Measurements from ENCODE around the gene POLR3E. TPM values are rescaled to one million over a fixed set of nuclear protein-coding genes. Genes with fewer than 3 reads are reported as not detected.
"Not testable (repeated sequence)": the region's sequence is repeated elsewhere in the genome, so short reads cannot be mapped to it uniquely, and the experiment has no call there.

The POLR3E gene
- total RNA-seq, 1 experiment from 2014 or later, result 103 TPM

DNA sequence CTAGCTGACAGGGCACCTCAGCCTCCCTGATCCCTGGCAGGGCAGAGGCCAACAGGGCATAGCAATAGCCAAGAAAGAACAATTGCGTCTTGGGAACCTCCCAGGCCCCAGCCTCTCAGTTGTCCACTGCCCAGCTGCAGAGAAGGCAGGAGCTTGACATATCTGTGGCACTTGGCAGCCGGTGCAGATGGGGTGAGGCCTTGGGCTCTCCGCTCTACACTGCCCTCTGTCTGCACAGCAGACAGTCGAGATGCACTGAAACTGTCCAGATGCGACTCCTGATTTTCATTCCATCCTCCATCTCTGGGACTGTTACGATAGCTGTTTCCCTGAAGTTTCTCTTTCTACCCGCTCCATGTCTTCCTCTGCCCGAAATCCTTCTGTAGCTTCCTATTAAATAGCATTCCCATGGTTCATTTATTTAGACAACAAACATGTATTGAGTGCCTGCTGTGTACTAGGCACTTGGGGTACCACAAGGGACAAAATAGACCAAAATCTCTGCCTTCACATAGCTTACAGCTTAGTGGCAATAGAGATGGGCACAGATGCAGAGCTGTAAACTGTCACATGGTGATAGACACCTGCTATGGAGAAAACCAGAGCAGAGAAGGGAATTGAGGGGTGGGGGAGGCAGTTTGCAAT is 3.3 kb downstream of the POLR3E start:
- Mint-ChIP-seq H3K27ac (peak overlapping the region in 2 of 3 experiments; percentile 1 to 49; a peak in 2 of 7 replicates), H3K4me1 (peaks cover 14 to 21% of the 10 kb centered on the region in 2 experiments), H3K9me3 (no peaks in the 10 kb centered on the region; a peak in 1 of 5 replicates), H3K36me3 (ENCODE audit: insufficient read depth in 1 of 3, low read depth in 3 of 3) (peaks cover 26 to 48% (median 34%) of the 10 kb centered on the region in 3 experiments), H3K4me3 (no peak overlapping the region; a peak in 1 of 5 replicates), H3K27me3 (ENCODE audit: low read depth) (peaks cover 2% of the 10 kb centered on the region; the same call in 1 of the 2 replicates)
- H2AFZ ChIP-seq (ENCODE audit: low read length), result no peak overlapping the region
- H3K27me3 ChIP-seq (ENCODE audit: insufficient read depth, low read length), result no peaks in the 10 kb centered on the region
- no peak overlapping the region for H3K56ac ChIP-seq (ENCODE audit: insufficient read length, low read depth, low read length)
- H4K8ac ChIP-seq (replicated peaks; ENCODE audit: insufficient read length, low read depth, low read length), result no peak overlapping the region
- no peak overlapping the region for H3K27ac ChIP-seq (ENCODE audit: insufficient read length, low read depth, low read length)
- no CpG with 5 or more reads among the region's 8 CpGs for WGBS (ENCODE audit: extremely low coverage, insufficient read length, low lambda C conversion rate)
- no peak overlapping the region for H2AK5ac ChIP-seq (ENCODE audit: insufficient read length, low read length)
- no peak overlapping the region for H3K18ac ChIP-seq (ENCODE audit: insufficient read length, low read depth, low read length)
- H3K4ac ChIP-seq (ENCODE audit: low read depth, low read length), result no peak overlapping the region
- no peak overlapping the region for H3K23ac ChIP-seq (ENCODE audit: insufficient read length, low read depth, low read length)
- no peaks in the 10 kb centered on the region for H3K9me3 ChIP-seq (ENCODE audit: control insufficient read depth, low read depth, low read length)
- H3K14ac ChIP-seq (ENCODE audit: insufficient read depth, low read length), result no peak overlapping the region
- H4K5ac ChIP-seq (ENCODE audit: insufficient read length, low read depth, low read length), result no peak overlapping the region
- H3K4me1 ChIP-seq (ENCODE audit: insufficient read depth, low read length), result no peaks in the 10 kb centered on the region
- H4K91ac ChIP-seq (ENCODE audit: insufficient read length, low read depth, low read length), result no peak overlapping the region
- no peak overlapping the region for H3K9ac ChIP-seq (ENCODE audit: extremely low read depth, insufficient read length, low read length)
- TF ChIP-seq, protein P1, sequence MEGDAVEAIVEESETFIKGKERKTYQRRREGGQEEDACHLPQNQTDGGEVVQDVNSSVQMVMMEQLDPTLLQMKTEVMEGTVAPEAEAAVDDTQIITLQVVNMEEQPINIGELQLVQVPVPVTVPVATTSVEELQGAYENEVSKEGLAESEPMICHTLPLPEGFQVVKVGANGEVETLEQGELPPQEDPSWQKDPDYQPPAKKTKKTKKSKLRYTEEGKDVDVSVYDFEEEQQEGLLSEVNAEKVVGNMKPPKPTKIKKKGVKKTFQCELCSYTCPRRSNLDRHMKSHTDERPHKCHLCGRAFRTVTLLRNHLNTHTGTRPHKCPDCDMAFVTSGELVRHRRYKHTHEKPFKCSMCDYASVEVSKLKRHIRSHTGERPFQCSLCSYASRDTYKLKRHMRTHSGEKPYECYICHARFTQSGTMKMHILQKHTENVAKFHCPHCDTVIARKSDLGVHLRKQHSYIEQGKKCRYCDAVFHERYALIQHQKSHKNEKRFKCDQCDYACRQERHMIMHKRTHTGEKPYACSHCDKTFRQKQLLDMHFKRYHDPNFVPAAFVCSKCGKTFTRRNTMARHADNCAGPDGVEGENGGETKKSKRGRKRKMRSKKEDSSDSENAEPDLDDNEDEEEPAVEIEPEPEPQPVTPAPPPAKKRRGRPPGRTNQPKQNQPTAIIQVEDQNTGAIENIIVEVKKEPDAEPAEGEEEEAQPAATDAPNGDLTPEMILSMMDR (conservative IDR thresholded peaks at IDR 0.05), result peak; percentile 70
- H3K79me1 ChIP-seq (ENCODE audit: insufficient read depth, low read depth, low read length, poor library complexity, severe bottlenecking), result peaks cover 3% of the 10 kb centered on the region
- H4K20me1 ChIP-seq (ENCODE audit: control insufficient read depth, insufficient read depth, insufficient read length), result peaks cover 3% of the 10 kb centered on the region
- no peak overlapping the region for H3K4me2 ChIP-seq (ENCODE audit: insufficient read depth, insufficient read length, low read length)
- no peak overlapping the region for H3T11ph ChIP-seq (ENCODE audit: low read length)
- no peak overlapping the region for H2BK15ac ChIP-seq (ENCODE audit: low read depth, low read length)
- peaks cover 13% of the 10 kb centered on the region; the same call in 1 of the 2 replicates for H3K79me2 ChIP-seq (ENCODE audit: insufficient read depth, low read length)
- H3K23me2 ChIP-seq (ENCODE audit: insufficient read length, low read depth, low read length, poor library complexity, severe bottlenecking), result peaks cover 5% of the 10 kb centered on the region
- DNase-seq, result peak; percentile 68
- no peak overlapping the region for H2BK20ac ChIP-seq (ENCODE audit: low read depth, low read length, poor library complexity, severe bottlenecking)
- no peak overlapping the region for H2BK5ac ChIP-seq (ENCODE audit: insufficient read length, low read length)
- no peak overlapping the region for H2BK120ac ChIP-seq (ENCODE audit: low read depth, low read length, poor library complexity, severe bottlenecking)
- H2BK12ac ChIP-seq (ENCODE audit: insufficient read length, low read depth, low read length), result no peak overlapping the region

DNA sequence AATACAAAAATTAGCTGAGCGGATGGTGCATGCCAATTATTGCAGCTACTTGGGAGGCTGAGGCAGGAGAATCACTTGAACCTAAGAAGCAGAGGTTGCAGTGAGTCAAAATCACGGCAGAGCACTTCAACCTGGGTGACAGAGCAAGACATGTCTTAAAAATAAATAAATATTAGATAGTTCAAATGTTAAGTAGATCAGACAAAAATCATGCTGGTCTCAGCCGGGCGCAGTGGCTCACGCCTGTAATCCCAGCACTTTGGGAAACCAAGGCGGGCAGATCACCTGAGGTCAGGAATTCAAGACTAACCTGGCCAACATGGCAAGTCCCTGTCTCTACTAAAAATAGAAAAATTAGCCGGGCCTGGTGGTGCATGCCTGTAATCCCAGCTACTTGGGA is 4.2 kb downstream of the POLR3E start:
- H2BK5ac ChIP-seq (ENCODE audit: insufficient read length, low read length); H3K27ac Mint-ChIP-seq; H2BK12ac ChIP-seq (ENCODE audit: insufficient read length, low read depth, low read length); H3K9me3 Mint-ChIP-seq; H3K56ac ChIP-seq (ENCODE audit: insufficient read length, low read depth, low read length); DNase-seq; H4K20me1 ChIP-seq (ENCODE audit: control insufficient read depth, insufficient read depth, insufficient read length); H3K4me1 ChIP-seq (ENCODE audit: insufficient read depth, low read length); H3K79me1 ChIP-seq (ENCODE audit: insufficient read depth, low read depth, low read length, poor library complexity, severe bottlenecking); H3K9ac ChIP-seq (ENCODE audit: extremely low read depth, insufficient read length, low read length); H3K4ac ChIP-seq (ENCODE audit: low read depth, low read length); H4K5ac ChIP-seq (ENCODE audit: insufficient read length, low read depth, low read length); H2AFZ ChIP-seq (ENCODE audit: low read length); H2BK120ac ChIP-seq (ENCODE audit: low read depth, low read length, poor library complexity, severe bottlenecking); H3K14ac ChIP-seq (ENCODE audit: insufficient read depth, low read length); H3K23me2 ChIP-seq (ENCODE audit: insufficient read length, low read depth, low read length, poor library complexity, severe bottlenecking); H2AK5ac ChIP-seq (ENCODE audit: insufficient read length, low read length); H3T11ph ChIP-seq (ENCODE audit: low read length); H2BK20ac ChIP-seq (ENCODE audit: low read depth, low read length, poor library complexity, severe bottlenecking); H4K8ac ChIP-seq (replicated peaks; ENCODE audit: insufficient read length, low read depth, low read length); H3K9me3 ChIP-seq (ENCODE audit: control insufficient read depth, low read depth, low read length); H3K4me2 ChIP-seq (ENCODE audit: insufficient read depth, insufficient read length, low read length); H3K27me3 Mint-ChIP-seq (ENCODE audit: low read depth); H3K18ac ChIP-seq (ENCODE audit: insufficient read length, low read depth, low read length); H4K91ac ChIP-seq (ENCODE audit: insufficient read length, low read depth, low read length); H3K27ac ChIP-seq (ENCODE audit: insufficient read length, low read depth, low read length); H3K27me3 ChIP-seq (ENCODE audit: insufficient read depth, low read length); H3K23ac ChIP-seq (ENCODE audit: insufficient read length, low read depth, low read length); H2BK15ac ChIP-seq (ENCODE audit: low read depth, low read length); H3K4me3 Mint-ChIP-seq: not testable (repeated sequence)
- H3K4me1 Mint-ChIP-seq, result peaks cover 11 to 17% of the 10 kb centered on the region in 2 experiments
- H3K36me3 Mint-ChIP-seq (ENCODE audit: insufficient read depth in 1 of 3, low read depth in 3 of 3), result peaks cover 26 to 56% (median 34%) of the 10 kb centered on the region in 3 experiments
- peaks cover 13% of the 10 kb centered on the region; the same call in 1 of the 2 replicates for H3K79me2 ChIP-seq (ENCODE audit: insufficient read depth, low read length)
- WGBS (ENCODE audit: extremely low coverage, insufficient read length, low lambda C conversion rate), result no CpG with 5 or more reads among the region's 7 CpGs
